K562 (cell line): ENCODE measurements around the gene UBE3D. TPM values are rescaled to one million over a fixed set of nuclear protein-coding genes. Genes with fewer than 3 reads are reported as not detected.

Experiments
- ATAC-seq: fragments of 200-7000 bp; cut with Tn5 transposase; 3 replicates; pipeline ENCODE4 v1.9.1; 2020; ENCODE audit warnings: moderate library complexity
- BruUV-seq: library from RNA; stranded (reverse); fragments of 400-500 nt; replicated peaks from 2 replicates; lab custom pipeline; 2021; lab: Mats Ljungman, UMichigan
- CTCF ChIA-PET: fragments of 300-600 bp; formaldehyde crosslinking; extraction: SDS; loops from one replicate; lab custom pipeline; 2021; ENCODE audit warnings: low intra/inter-chr PET ratio; lab: Yijun Ruan, JAX
- POLR2A ChIA-PET: fragments of 300-600, 350-650 bp; sonication (Branson Sonifier 250); formaldehyde crosslinking; extraction: SDS; loops from one replicate; lab custom pipeline; 2021; ENCODE audit warnings: antibody characterized with exemption, inconsistent platforms; lab: Yijun Ruan, JAX
- DNase-seq, 4 experiments: peaks; one replicate each; pipeline versions ENCODE4 v3.0.0 to v3.0.0-alpha.2; 2011 to 2018; ENCODE audit warnings: low spot score in 3 of 4, mixed read lengths in 3 of 4; ENCODE audit errors: extremely low read depth in 1 of 4
- FAIRE-seq: peaks from 2 replicates; lab custom pipeline; 2011; peaks lifted over from hg19 to GRCh38; lab: Jason Lieb, UNC
- H2AFZ ChIP-seq: 2 replicates; pipeline ENCODE4 v1.6.0; 2011; ENCODE audit warnings: low read depth, low read length, control low read depth, inconsistent platforms
- H3K27ac ChIP-seq: fragments of 200-600 bp; 3 replicates; pipeline ENCODE4 v1.8.0; 2011; ENCODE audit warnings: low read depth, mild to moderate bottlenecking, control low read depth, inconsistent platforms, low read length, moderate library complexity, mixed read lengths; ENCODE audit errors: extremely low read depth
- H3K27me3 ChIP-seq, 2 experiments: fragments of 300-600 bp in 1 of 2; 2 replicates in 1 of 2; 3 replicates in 1 of 2; pipeline versions ENCODE4 v1.6.0 to v1.8.0; 2011; ENCODE audit warnings: inconsistent platforms in 2 of 2, low read length in 2 of 2, mild to moderate bottlenecking in 1 of 2, mixed read lengths in 1 of 2, moderate library complexity in 1 of 2; ENCODE audit not compliant: control insufficient read depth in 2 of 2, insufficient read depth in 2 of 2
- H3K36me3 ChIP-seq: fragments of 300-600 bp; 3 replicates; pipeline ENCODE4 v1.8.0; 2011; ENCODE audit warnings: mild to moderate bottlenecking, low read length, inconsistent platforms; ENCODE audit not compliant: control insufficient read depth, insufficient read depth
- H3K4me1 ChIP-seq, 2 experiments: fragments of 200-600 bp in 1 of 2; replicated peaks in 1 of 2; 2 replicates in 1 of 2; 3 replicates in 1 of 2; pipeline versions ENCODE4 v1.5.1 to v1.8.0; 2011; ENCODE audit warnings: inconsistent platforms in 2 of 2, low read length in 2 of 2, mild to moderate bottlenecking in 1 of 2, mixed read lengths in 1 of 2, moderate library complexity in 1 of 2; ENCODE audit not compliant: control insufficient read depth in 2 of 2, insufficient read depth in 2 of 2
- H3K4me2 ChIP-seq: 2 replicates; pipeline ENCODE4 v1.6.1; 2011; ENCODE audit warnings: low read length, control low read depth, inconsistent platforms, mixed read lengths; ENCODE audit not compliant: insufficient read depth
- H3K4me3 ChIP-seq: fragments of 200-600 bp; sonication (generic), shearing (Covaris generic); 2 replicates; pipeline ENCODE4 v1.5.1; 2016; ENCODE audit warnings: control low read depth, inconsistent platforms
- H3K79me2 ChIP-seq: fragments of 200-600 bp; 3 replicates; pipeline ENCODE4 v1.8.0; 2011; ENCODE audit warnings: low read length, inconsistent platforms; ENCODE audit not compliant: control insufficient read depth, insufficient read depth
- H3K9ac ChIP-seq, 2 experiments: 2 replicates each; pipeline versions ENCODE4 v1.6.0 to v1.6.1; 2011; ENCODE audit warnings: low read depth in 2 of 2, low read length in 2 of 2, control low read depth in 1 of 2, inconsistent platforms in 1 of 2, mild to moderate bottlenecking in 1 of 2, mixed read lengths in 1 of 2; ENCODE audit not compliant: insufficient read depth in 1 of 2
- H3K9me1 ChIP-seq: one replicate; pipeline ENCODE4 v1.6.0; 2011; ENCODE audit warnings: inconsistent platforms, mild to moderate bottlenecking, low read length, moderate library complexity; ENCODE audit not compliant: control insufficient read depth, insufficient read depth
- H3K9me3 ChIP-seq: replicated peaks from 2 replicates; pipeline ENCODE4 v1.5.1; 2011; ENCODE audit warnings: low read depth, low read length, inconsistent platforms; ENCODE audit not compliant: control insufficient read depth, insufficient read depth
- H4K20me1 ChIP-seq: replicated peaks from 2 replicates; pipeline ENCODE4 v1.6.1; 2011; ENCODE audit warnings: low read length, inconsistent platforms, mixed read lengths; ENCODE audit not compliant: control insufficient read depth, insufficient read depth
- FOXJ2 ChIP-seq: fragments of 200-800 bp; sonication (Bioruptor generic); IDR thresholded peaks from 2 replicates; pipeline ENCODE4 v1.6.1; 2016; ENCODE audit warnings: missing genetic modification characterization, missing compliant biosample characterization
- NCOA2 ChIP-seq, 2 experiments: fragments of 450-650 bp; IDR thresholded peaks; 2 replicates each; pipeline ENCODE4 v1.6.1; 2018; ENCODE audit warnings: mild to moderate bottlenecking in 2 of 2, moderate library complexity in 1 of 2; ENCODE audit not compliant: partially characterized antibody in 2 of 2
- NUFIP1 ChIP-seq: fragments of 450-650 bp; IDR thresholded peaks from 2 replicates; pipeline ENCODE4 v1.6.1; 2018; ENCODE audit not compliant: partially characterized antibody
- RB1 ChIP-seq: fragments of 450-650 bp; IDR thresholded peaks from 2 replicates; pipeline ENCODE4 v1.6.1; 2017; ENCODE audit warnings: low read depth, mild to moderate bottlenecking
- RCOR1 ChIP-seq, 2 experiments: IDR thresholded peaks; 2 replicates each; pipeline ENCODE4 v1.6.1; 2012; ENCODE audit warnings: low read depth in 2 of 2, low read length in 2 of 2, borderline replicate concordance in 1 of 2, improper control_type of control experiment in 1 of 2
- SMARCA4 ChIP-seq: fragments of 450-650 bp; IDR thresholded peaks from 2 replicates; pipeline ENCODE4 v1.6.1; 2016
- ZBTB7A ChIP-seq: IDR thresholded peaks from 2 replicates; pipeline ENCODE4 v1.6.1; 2011; ENCODE audit warnings: low read depth, mild to moderate bottlenecking, low read length, moderate library complexity, borderline replicate concordance; ENCODE audit not compliant: control insufficient read depth
- WGBS: fragments of 100-300 bp; shearing (Covaris generic); methylation state at CpG from one replicate; pipeline ENCODE4 v1.1.6; 2016; ENCODE audit warnings: low coverage, mixed read lengths; ENCODE audit not compliant: insufficient coverage; ENCODE audit errors: missing lambda C conversion rate; 5-methylcytosine and 5-hydroxymethylcytosine counted together
- in situ Hi-C: fragments of 300-500 bp; cut with MboI; formaldehyde crosslinking; loops from 4 replicates; pipeline ENCODE4 v1.15.0; 2018; ENCODE audit warnings: inconsistent platforms, mixed read lengths
- intact Hi-C: fragments of 100-400 bp; cut with micrococcal nuclease; formaldehyde crosslinking; loops from 2 replicates; pipeline ENCODE4 v1.14.2; 2022
- polyA plus RNA-seq, 8 experiments: library from polyadenylated mRNA; depleted of rRNA in 4 of 8; stranded (reverse) in 5 of 8; unstranded in 3 of 8; fragments of >200 nt; fragmentation: Nextera tagmentation in 2 of 8; fragmentation: Illumina TruSeq in 1 of 8; extraction: Ambion mirVana in 2 of 8; extraction: Trizol in 1 of 8; gene quantifications; 2 replicates each; pipeline versions ENCODE4 v1.2.1 to v1.2.3, GENCODE V29; 2011 to 2014; ENCODE audit warnings: inconsistent platforms in 1 of 8, missing spikeins in 1 of 8
- total RNA-seq, 7 experiments: library from RNA; depleted of rRNA in 6 of 7; stranded (reverse); fragments of >200 nt in 6 of 7; fragmentation: Illumina TruSeq in 2 of 7; extraction: Trizol in 2 of 7; gene quantifications; 2 replicates each; pipeline versions ENCODE4 v1.2.1 to v1.2.3, GENCODE V29; 2011 to 2021; ENCODE audit warnings: low replicate concordance in 1 of 7
- TF ChIP-seq, protein P1 (sequence below): sonication (generic); formaldehyde crosslinking; IDR thresholded peaks from 2 replicates; pipeline ENCODE4 v1.8.0; 2022; ENCODE audit warnings: missing genetic modification reagents, mild to moderate bottlenecking, borderline replicate concordance

Gene UBE3D
- total and polyA plus RNA-seq, 9 of the 15 experiments (the other 6 are each of a cell fraction or from before 2014, with no cell fraction given), result 9.4 to 17.6 (median 11.9) TPM

DNA sequence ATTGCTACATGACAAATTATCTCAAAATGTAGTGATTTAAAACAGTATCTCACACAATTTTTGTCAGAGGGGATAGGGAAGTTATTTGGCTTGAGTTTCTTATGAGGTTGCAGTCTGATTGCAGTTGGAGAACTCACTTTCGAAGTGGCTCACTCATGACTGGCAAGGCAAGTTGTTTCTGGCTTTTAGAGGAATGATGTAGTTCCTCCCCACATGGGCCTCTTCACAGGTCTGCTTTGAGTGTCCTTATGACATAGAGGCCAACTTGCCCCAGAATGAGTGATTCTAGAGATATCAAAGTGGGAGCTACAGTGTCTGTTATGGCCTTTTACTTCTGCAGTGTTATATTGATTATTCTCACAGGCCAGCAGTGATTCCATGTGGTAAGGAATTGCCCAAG is 8.0 kb upstream of the UBE3D start (continued):
- TF ChIP-seq, protein P1, sequence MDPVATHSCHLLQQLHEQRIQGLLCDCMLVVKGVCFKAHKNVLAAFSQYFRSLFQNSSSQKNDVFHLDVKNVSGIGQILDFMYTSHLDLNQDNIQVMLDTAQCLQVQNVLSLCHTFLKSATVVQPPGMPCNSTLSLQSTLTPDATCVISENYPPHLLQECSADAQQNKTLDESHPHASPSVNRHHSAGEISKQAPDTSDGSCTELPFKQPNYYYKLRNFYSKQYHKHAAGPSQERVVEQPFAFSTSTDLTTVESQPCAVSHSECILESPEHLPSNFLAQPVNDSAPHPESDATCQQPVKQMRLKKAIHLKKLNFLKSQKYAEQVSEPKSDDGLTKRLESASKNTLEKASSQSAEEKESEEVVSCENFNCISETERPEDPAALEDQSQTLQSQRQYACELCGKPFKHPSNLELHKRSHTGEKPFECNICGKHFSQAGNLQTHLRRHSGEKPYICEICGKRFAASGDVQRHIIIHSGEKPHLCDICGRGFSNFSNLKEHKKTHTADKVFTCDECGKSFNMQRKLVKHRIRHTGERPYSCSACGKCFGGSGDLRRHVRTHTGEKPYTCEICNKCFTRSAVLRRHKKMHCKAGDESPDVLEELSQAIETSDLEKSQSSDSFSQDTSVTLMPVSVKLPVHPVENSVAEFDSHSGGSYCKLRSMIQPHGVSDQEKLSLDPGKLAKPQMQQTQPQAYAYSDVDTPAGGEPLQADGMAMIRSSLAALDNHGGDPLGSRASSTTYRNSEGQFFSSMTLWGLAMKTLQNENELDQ, result no peak
- TF ChIP-seq SMARCA4 (no peak), ZBTB7A (no peak), NUFIP1 (no peak), NCOA2 (IDR thresholded peaks at IDR 0.05; ENCODE audit: partially characterized antibody in 2 of 2) (no peak), RCOR1 (IDR thresholded peaks at IDR 0.05; ENCODE audit: borderline replicate concordance in 1 of 2, low read depth in 2 of 2, low read length in 2 of 2) (no peak), FOXJ2 (no peak)
- TF ChIP-seq, all 486 proteins: peak for 0

DNA sequence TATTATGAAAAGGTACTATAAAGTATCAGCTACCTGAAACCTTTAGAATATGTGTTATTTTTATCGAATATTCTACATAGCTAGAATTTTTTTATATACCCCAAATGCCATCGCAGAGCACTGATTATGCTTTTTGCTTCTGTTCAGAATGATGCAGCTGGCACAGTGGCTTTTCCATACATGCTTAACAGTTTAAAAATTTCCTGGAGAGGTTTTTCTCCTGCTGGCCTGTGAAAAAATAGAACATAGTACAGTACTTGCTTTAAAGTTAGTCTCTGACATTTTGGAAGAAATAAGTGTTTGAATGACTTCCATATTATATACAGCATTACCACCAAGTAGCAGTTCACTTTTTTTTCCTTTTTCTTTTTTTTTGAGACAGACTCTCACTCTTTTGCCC is 7.1 kb upstream of the UBE3D start:
- Histone ChIP-seq H3K27ac (no peak overlapping the region), H3K9me3 (no peaks in the 10 kb centered on the region), H3K4me2 (no peak overlapping the region), H4K20me1 (no peaks in the 10 kb centered on the region), H3K9ac (no peak overlapping the region), H3K79me2 (peaks cover 5% of the 10 kb centered on the region; the same call in 1 of the 3 replicates), H3K9me1 (no peaks in the 10 kb centered on the region), H3K4me1 (peaks cover 6 to 10% of the 10 kb centered on the region in 2 experiments; a peak in 2 of 5 replicates), H3K27me3 (no peaks in the 10 kb centered on the region)
- no TSS peak for BruUV-seq
- DNase-seq, result no peak
- CTCF ChIA-PET, result no interaction called here
- WGBS, result 72% methylated on average over 2 of the region's 2 CpGs
- POLR2A ChIA-PET, result no interaction called here
- intact Hi-C loops (no loop called here), in situ Hi-C loops (loop anchor here (25.0 kb wide), 1 partner anchor 485 kb away; no protein-coding TSS in a partner anchor)
- no peak for ATAC-seq
- no peak for FAIRE-seq
- TF ChIP-seq RB1, result no peak
- TF ChIP-seq, all 486 proteins: peak for 0
- no peaks in the 10 kb centered on the region for H3K36me3 ChIP-seq
- H2AFZ ChIP-seq, result no peak overlapping the region
- no peak overlapping the region for H3K4me3 ChIP-seq
